HG03469 (cell line): Measurements from ENCODE around the gene CSNK1G1.
"Not testable (repeated sequence)": the region's sequence is repeated elsewhere in the genome, so short reads cannot be mapped to it uniquely, and the experiment has no call there.

Experiments
- ATAC-seq: cut with Tn5 transposase; IDR thresholded peaks from one replicate; pipeline ENCODE4 v1.9.1; 2021; ENCODE audit warnings: mild to moderate bottlenecking, moderate library complexity, moderate number of reproducible peaks; ENCODE audit not compliant: unreplicated experiment

The CSNK1G1 gene

DNA sequence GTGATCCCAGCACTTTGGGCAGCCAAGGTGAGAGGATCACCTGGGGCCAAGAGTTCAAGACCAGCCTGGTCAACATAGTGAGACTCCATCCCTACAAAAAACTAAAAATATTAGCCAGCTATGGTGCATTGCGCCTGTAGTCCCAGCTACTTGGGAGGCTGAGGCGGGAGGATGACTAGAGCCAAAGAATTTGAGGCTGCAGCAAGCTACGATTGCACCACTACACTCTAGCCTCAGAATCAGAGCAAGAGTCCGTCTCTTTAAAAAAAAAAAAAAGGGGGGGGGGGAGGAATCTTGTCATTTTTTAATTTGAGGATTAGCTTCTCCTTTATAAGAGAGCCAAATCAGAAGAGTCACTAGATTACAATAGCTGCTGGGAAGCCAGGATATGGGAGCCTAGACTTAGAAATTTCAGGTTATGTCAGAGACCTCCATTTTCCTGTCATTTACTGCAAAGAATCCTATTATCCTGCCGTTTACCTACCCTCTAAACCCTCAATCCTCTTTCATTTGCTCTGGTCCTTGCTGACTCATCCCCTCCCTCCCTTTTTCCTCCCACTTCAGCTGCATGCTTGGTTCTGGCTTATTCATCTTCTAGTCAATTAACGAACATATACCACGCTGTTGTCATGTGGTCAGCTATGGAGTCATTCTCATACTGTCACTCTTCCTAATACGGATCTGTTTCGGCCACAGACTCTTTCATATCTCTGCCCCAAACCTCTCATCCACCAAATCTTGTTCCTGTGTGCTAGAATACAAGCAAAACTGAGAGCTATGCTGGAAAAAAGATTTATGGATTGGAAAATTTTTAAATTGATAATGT lies 109.4 kb downstream of the CSNK1G1 start:
- ATAC-seq = peak; percentile 76

GRCh38 chr15:64245405-64245804 lies 110.6 kb downstream of the CSNK1G1 start:
- ATAC-seq = no peak

- no peak for ATAC-seq
Measured at GRCh38 chr15:64237677-64238076, 118.3 kb downstream of the CSNK1G1 start.

- ATAC-seq = no peak
Measured at GRCh38 chr15:64236156-64236894, 119.6 kb downstream of the CSNK1G1 start.

DNA sequence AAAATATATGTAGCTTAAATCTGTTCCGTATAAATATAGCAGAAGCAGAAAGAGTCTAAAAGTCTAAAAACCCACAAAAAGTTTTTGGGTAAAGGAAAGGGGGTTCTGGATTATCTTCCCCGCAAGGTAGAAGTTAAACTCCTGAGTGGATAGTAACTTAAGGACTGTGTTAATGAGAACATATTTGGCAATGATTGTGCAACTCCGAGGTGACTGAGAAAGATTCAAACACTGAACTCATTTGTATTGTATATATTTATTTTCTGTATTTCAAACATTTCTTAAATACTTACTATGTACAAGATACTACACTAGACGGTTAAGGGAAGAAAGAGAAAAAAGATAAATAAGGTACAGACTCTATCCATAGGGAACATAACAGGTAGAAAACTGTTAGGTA lies 120.4 kb downstream of the CSNK1G1 start:
- no peak for ATAC-seq

GRCh38 chr15:64233299-64233698 lies 122.7 kb downstream of the CSNK1G1 start:
- no peak for ATAC-seq

DNA sequence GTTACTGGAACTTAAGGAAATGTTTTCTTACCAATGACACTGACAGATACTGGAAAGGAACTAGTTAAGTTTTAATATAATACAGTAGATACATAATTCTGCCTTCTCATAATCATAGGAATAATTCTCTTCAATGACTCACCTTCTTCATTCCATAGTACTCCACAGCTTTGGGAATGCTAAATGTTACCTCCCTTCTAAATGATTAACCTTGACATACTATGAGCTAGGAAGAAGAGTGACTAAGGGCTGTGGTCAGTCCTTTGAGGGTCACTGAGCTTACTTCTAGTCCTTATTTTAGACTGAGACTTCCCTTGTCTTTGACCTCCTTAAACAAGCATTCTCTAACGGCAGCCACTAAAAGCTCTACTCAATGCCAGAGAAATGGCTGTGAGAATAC lies 123.6 kb downstream of the CSNK1G1 start:
- no peak for ATAC-seq

GRCh38 chr15:64229129-64229724 lies 126.7 kb downstream of the CSNK1G1 start:
- ATAC-seq = no peak

GRCh38 chr15:64225804-64226203 lies 130.2 kb downstream of the CSNK1G1 start:
- no peak for ATAC-seq

GRCh38 chr15:64224511-64224910 lies 131.5 kb downstream of the CSNK1G1 start:
- ATAC-seq = no peak

GRCh38 chr15:64223882-64224281 lies 132.1 kb downstream of the CSNK1G1 start:
- ATAC-seq = no peak

GRCh38 chr15:64222573-64223366 lies 133.2 kb downstream of the CSNK1G1 start:
- no peak for ATAC-seq

- not testable (repeated sequence) for ATAC-seq
Measured at GRCh38 chr15:64221911-64222310, 134.1 kb downstream of the CSNK1G1 start.

- ATAC-seq = not testable (repeated sequence)
Measured at GRCh38 chr15:64217429-64217750, 138.6 kb downstream of the CSNK1G1 start.

DNA sequence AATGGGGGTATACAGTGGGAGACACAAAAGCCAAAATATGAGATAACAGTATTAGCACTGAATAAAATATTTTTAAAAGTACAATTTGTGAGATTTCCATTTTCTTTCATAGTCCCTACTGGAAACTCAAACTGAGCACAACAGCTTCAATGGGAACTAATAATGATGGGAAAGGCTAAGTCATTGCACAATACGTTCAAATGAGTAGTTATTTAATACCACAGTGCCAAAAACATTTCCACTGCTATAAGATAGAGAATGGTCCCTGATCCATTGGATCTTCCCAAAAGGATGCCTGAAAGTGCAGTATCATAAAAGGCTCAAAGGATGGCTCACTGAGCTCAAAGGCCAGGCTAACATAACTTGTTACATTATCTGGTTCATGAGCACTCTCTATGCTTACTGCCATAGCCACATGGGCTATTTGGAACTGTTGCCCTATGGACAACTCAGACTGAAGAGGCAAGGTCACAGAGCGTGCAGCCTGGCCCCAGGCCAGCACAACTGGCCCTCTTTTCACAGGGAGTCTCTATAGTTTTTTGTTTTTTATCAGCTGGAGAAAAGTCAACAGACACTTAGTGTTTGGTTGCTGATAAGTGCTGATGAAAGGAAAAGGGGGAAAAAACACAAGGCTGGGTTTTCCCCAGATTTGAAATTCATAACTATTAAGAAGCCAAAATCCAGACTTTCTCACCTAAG lies 139.1 kb downstream of the CSNK1G1 start:
- no peak for ATAC-seq

DNA sequence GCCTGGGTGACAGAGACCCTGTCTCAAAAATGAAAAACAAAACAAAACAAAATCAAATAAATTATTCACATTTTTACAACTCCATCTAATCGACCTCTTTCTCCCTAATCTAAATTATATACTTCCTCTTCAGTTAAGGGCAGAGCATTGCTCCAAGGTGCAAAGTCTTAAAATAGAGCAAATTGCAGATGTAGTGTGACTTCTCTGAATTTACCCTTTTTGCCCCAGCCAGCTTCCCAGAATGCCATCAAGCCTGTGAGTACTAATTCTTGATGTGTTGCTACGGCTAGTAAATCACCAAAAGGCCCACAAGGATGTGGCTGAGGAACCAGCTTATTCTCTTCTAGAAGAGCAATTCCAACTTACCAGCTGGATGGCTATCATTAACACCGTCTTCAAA lies 139.8 kb downstream of the CSNK1G1 start:
- ATAC-seq = no peak

- no peak for ATAC-seq
Measured at GRCh38 chr15:64213646-64214045, 142.3 kb downstream of the CSNK1G1 start.

DNA sequence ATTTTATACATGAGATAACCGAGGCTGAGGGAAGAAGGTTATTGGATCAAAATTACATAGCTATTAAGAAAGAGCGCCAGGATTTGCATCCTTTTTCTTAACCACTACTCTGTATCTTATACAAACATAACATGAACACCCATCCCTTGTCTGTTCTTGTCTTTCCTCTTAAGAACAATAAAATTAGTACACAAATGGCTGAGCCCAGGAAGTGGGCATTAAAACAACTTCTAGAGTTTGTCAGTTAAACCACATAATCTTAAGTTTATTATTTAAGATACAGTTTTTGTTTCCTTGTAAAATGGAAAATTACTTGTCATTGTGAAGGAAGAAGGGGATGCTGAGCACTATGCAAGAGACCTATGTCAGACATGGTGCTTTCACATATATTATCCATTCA lies 144.3 kb downstream of the CSNK1G1 start:
- ATAC-seq = no peak

DNA sequence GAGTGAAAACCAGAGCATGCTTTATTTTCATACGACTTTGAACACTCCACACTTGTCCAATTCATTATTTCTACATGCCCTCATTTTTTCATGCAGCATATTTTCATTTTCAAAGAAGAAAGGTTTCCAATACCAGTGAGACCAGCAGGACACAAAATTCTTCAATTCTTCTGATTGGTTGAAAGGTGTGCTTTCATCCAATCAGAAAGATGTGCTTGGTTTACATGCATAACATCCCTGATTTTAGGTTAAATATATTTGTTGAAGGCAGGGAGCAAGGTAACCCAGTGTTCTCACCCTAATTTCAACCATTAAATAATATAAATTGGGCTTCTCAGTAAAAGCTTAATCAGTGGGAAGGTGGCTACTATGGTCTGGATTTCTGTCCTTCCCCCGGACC lies 145.6 kb downstream of the CSNK1G1 start:
- no peak for ATAC-seq

DNA sequence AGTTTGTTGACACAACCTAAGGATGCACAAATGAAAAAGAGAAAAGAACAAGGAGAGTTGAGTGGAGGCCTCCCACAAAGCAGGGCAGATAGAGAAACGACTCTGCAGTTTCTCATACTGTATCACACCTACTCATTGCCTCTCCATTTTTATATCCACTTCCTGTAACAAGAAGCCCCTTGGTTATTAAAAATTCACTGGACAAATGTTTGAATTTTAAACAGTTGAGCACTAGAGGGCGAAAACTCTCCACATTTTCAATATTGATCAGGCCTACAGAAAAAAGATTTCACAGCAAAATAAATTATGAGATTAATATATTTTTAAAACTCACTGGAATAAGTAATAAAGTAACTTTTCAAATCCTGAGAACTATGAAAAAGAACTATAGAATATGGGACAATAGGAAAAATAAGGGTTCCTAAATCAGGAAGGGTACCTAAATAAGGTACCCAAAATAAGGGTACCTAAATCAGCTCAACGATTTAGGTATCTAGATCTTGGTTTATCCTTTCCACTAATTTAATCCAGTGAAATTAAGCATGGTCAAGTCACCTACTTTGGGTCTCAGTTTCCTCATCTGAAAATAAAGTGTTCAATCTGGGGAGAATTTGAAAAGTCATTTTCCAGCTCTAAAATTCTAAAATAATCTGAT lies 146.2 kb downstream of the CSNK1G1 start:
- no peak for ATAC-seq
